Measurements from ENCODE around the gene SYNDIG1L.
A peak's percentile ranks its signal among the peaks of the same experiment; 100 is the strongest.

GRCh38 chr14:74459289-74459946, 33.4 kb upstream of the SYNDIG1L start:
- TF ChIP-seq CTCF (optimal IDR thresholded peaks at IDR 0.05 in 1 of 3, IDR thresholded peaks at IDR 0.05 in 1 of 3, conservative IDR thresholded peaks at IDR 0.05 in 1 of 3; ENCODE audit: extremely low read depth in 1 of 3, insufficient read depth in 2 of 3, low read length in 3 of 3), result peak; percentile 69 to 81 (median 77)
- TF ChIP-seq EZH2 (IDR thresholded peaks at IDR 0.05; ENCODE audit: low read length), result no peak
